HG02885 (cell line): ENCODE results near the gene AIG1.
"Not testable (repeated sequence)": the region's sequence is repeated elsewhere in the genome, so short reads cannot be mapped to it uniquely, and the experiment has no call there.

Experiments
- ATAC-seq: cut with Tn5 transposase; IDR thresholded peaks from one replicate; pipeline ENCODE4 v1.9.1; 2021; ENCODE audit warnings: mild to moderate bottlenecking; ENCODE audit not compliant: unreplicated experiment, poor library complexity

The AIG1 gene

GRCh38 chr6:143218233-143218632, 157.5 kb downstream of the AIG1 start:
- ATAC-seq, result no peak

GRCh38 chr6:143221698-143222097, 161.0 kb downstream of the AIG1 start:
- no peak for ATAC-seq

GRCh38 chr6:143222310-143222709, 161.6 kb downstream of the AIG1 start:
- ATAC-seq, result no peak

DNA sequence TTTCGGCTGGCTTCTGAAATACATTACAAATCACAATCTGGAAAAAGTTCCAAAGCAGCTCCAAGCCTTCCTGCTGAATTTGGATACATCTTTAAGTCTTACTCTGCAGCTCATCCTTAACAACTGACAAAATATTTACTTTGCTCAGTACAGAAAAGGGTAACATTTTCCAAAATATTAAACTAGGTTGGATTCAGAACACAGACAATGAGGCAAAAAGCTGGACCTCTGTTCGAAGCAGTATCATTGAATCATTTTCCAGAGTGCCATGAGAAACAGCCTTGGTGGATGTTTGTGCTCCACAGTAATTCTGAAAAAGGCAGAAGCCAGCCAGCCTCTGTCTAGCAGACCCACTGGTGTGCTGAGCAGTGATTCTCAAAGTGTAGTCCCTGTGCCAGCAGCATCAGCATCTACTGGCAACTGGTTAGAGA, 162.1 kb downstream of the AIG1 start:
- no peak for ATAC-seq

DNA sequence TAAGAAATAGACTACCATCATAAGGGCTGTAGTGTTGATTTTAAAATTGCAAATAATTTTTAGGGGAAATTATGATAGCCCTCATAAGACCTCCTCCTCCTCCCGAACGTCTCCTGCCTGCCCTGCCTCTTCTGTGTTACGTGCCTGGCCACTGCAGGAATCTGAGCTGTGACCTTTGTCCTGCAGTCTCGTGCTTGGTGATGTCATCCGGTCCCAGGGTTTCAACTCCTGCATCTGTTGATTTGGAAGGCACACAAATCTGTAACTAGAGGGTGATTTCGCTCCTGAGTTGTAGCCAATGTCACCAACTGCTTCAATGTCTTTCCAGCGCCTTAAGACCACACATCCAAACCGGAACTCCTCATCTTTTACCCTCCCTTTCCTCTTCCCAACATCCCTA, 163.2 kb downstream of the AIG1 start:
- no peak for ATAC-seq

- ATAC-seq, result no peak
Measured at GRCh38 chr6:143224516-143224915, 163.8 kb downstream of the AIG1 start.

DNA sequence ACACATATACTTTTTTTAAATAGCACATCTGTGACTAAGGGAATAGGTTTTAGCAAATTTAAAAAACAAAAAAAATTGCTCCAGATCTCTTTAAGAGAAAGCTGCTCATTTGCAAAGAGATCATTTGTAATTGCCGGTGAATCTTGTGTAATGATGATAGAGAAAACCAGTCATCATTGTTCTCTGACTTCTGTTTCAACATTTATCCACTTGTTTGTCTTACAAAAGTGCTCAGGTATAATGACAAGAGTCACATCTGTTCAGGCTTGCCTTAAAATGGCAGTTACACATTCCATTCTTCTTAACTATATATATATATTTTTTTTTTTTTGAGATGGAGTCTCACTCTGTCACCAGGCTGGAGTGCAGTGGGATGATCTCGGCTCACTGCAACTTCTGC, 165.2 kb downstream of the AIG1 start:
- ATAC-seq, result no peak

GRCh38 chr6:143227675-143228074, 167.0 kb downstream of the AIG1 start:
- ATAC-seq, result no peak

- ATAC-seq, result no peak
Measured at GRCh38 chr6:143229400-143229799, 168.7 kb downstream of the AIG1 start.

DNA sequence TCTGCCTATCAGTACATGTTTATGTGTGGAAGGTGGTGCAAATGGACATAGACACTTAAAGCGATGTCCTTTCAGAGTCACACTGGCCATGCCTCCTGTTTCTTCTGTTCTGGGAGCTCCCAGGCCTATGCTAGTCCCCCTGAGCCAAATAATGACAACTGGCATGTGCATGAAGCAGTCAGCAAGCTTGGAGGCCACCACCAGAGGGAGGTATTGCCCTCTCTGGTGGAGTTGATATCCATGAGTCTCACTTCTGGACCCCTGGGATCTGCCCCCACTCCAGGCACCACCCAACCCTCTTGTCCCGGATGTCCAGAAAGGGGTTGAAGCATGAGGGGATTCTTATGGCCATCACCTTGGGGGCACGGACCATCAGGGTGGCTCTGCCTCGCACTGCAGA, 172.2 kb downstream of the AIG1 start:
- peak; percentile 50 for ATAC-seq

DNA sequence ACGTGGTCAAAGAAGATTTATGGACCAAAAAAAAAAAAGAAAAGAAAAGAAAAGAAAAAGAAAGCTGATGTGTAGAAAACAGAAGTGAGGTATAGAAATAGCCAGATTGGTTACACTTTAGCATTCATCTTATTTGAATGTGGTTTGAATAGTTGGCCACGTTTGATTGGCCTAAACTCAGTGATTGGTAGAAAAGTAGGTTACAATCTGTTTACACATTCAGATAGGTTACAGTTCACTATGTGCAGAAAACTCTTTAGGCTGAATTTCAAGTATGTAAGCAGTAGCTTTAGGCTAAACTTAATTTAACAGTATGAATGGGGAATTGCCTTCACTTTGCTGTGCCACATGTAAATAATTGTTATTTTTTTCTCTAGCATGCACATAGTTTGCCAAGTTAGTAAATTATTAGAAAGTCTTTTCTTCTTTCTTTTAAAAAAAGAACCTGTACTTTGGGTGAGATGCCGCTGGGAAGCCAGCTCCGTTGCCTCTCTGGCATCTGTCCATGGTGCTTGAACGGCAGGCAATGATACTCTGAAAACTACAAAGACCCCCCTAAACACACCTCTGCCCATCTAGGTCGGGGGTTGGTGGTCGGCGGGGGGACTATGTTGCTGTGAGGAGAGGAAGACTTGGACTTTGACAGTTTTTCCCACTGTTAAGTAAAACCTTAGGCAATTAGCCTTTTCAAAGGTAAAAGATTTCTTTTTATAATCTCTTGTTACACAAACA, 173.0 kb downstream of the AIG1 start:
- no peak for ATAC-seq

DNA sequence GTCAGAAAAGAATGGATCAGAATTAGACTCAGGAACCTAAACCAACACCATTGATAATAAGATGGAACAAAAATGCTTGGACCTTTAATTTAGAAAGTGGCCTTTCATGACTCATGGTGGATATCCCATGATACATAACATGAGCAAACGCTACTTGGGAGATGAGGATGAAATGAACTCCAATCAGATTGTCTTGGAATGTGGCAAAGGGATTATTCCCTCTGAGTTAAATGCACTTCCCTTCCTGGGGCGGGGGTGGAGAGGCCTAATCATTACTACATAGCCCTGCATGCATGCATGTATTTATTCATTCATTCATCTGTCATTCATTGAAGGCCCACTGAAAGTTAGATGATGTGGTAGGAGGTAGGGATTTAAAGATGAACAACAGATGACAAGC, 174.0 kb downstream of the AIG1 start:
- ATAC-seq, result no peak

DNA sequence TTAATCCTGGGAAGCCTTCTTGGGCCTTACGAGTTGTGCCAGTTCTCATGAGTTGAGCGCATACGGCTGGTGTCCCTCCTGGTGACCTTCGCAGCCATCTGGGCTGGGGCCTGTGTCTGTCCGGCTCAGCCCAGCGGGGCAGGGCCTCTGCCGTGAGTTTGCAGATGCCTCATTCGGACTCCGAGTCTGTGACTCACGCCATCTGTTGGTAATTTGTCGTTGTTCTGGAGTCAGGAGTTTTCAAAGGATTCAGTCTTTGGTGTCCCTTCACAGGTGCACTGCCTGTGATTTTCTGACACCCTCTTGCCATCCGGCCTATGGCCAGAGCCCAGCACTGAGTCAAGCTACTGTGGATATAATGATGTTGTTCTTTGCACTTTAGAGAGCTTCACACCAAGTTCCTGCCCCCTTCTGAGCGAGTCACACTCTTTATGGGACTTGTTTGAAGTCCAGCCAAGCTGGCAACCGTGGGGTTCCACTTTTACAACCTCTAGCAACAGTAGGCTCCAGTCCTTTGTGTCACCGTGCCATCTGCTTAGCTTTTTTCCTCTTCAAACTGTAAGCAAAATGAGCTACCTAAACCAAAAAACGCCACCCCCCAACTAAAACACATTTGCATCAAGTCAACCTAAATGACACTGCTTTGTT, 175.6 kb downstream of the AIG1 start:
- ATAC-seq, result no peak

DNA sequence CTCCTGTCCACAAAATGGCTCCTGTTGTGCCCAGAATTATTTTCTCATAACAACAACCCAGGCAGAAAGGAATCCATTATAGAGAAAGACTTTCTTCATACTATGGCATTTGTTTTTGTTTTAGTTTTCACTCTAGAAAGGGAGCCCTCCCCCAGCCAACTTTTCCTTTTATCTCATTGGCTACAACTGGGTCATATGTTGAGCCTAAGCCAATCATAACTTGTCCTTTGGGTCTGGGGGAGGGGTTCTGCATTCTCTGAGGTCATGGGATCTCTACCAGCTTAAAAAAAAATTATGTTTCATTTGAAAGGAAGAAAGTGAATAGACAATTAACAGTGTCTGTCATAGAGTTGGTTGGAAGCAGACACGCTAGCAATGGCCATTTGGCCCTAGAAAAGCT, 177.6 kb downstream of the AIG1 start:
- ATAC-seq, result no peak

GRCh38 chr6:143241111-143241510, 180.4 kb downstream of the AIG1 start:
- no peak for ATAC-seq

- ATAC-seq, result no peak
Measured at GRCh38 chr6:143241911-143242310, 181.2 kb downstream of the AIG1 start.

DNA sequence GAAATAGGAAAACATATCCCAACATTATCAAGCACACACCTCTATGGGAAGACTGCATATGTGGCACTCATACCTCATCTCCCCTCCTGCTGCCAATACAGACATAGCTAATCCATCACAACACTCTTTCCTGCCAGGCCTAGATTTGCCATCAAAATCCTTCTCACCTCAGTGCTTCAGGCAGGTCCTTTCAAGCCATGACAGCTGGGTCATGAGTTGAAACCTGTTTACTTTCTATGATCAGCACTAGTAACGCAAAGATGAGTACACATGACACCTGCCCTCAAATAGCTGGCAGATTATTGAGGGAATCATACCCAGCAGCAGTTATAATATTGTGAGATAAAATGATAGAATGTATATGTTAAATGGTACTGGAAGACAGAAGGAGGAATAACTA, 183.1 kb downstream of the AIG1 start:
- no peak for ATAC-seq

DNA sequence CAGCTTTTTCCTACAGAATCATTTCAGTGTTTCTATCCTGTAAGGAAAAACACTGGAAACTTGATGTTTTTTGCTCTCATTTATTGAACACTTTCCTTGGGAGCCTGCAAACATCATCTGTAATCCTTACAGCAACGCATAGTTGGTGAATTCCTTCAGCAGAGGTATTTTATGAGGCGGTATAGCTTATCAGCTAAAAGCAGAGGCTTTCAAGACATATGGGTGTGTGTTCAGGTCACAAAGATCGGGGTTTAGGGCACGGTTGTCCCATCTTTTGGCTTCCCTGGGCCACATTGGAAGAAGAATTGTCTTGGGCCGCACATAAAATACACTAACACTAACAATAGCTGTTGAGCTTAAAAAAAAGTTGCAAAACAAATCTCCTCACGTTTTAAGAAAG, 185.0 kb downstream of the AIG1 start:
- ATAC-seq, result no peak

DNA sequence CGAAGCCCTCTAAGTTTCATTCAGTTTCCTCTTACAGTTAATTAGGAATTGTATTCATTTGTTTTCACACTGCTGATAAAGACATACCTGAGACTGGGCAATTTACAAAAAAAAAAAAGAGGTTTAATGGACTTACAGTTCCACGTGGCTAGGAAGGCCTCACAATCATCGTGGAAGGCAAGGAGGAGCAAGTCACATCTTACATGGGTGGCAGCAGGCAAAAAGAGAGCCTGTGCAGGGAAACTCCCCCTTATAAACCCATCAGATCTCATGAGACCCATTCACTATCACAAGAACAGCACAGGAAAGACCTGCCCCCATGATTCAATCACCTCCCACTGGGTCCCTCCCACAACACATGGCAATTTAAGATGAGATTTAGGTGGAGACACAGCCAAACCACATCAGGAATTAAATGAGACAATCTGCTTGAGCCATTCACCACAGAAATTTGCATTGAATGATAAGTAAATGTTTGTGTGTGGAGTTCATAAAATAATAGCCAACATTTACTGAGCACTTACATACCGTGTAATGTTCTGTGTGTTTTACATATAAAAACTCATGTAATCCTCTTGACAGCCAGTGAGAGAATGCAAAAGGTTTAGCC, 185.6 kb downstream of the AIG1 start:
- ATAC-seq, result not testable (repeated sequence)

DNA sequence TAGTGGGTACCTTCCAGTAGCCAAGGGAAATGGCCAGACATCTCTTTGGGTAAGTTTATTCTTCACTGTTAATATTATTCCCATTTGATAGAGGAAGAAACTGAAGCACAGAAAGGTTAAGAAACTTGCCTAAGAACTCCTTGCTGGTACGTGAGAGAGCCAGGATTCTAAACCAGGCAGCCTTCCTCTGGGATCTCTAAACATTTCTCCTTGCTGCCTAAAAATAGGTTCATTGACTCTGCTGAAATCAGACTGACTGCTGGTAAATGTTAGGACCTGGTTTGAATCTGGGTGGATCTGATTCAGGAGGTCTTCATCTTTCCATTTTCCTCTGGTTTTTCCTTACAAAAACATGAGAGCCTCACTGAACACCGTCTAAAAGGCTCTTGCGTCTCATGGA, 186.9 kb downstream of the AIG1 start:
- ATAC-seq, result no peak

- ATAC-seq, result no peak
Measured at GRCh38 chr6:143248359-143248758, 187.7 kb downstream of the AIG1 start.

DNA sequence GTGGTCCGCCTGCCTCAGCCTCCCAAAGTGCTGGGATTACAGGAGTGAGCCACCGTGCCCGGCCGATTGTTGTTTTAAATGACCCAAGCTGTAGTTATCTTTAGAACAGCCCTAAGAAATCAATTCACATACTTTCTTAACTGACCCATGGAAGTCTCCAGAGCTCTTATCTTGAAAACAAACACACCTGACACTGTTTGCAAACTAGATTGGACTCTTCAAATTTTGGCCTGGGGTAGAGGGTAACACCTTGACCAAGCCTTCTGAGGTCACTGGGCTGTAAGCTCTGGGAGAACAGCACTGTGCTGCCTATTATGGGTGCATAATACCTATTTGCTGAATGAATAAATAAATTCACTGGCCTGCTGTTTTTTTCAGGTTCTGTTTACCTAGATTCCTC, 190.6 kb downstream of the AIG1 start:
- no peak for ATAC-seq
